OCI-LY7 (cell line): ENCODE results near the gene KRTAP5-8.

Experiments
- CTCF ChIP-seq: fragments of 200-600 bp; sonication (generic); conservative IDR thresholded peaks from 2 replicates; pipeline ENCODE4 v1.5.1; 2014; ENCODE audit warnings: mild to moderate bottlenecking, antibody characterized with exemption, low read length, moderate library complexity, mixed read lengths
- EZH2phosphoT487 ChIP-seq: fragments of 200-600 bp; sonication (generic); IDR thresholded peaks from 2 replicates; pipeline ENCODE4 v1.6.1; 2018; ENCODE audit warnings: low read depth, borderline replicate concordance, mild to moderate bottlenecking, mixed run types, antibody characterized with exemption, low read length, moderate library complexity, mixed read lengths

GRCh38 chr11:71502871-71503435 is 34.9 kb upstream of the KRTAP5-8 start:
- no peak for TF ChIP-seq CTCF
- TF ChIP-seq EZH2phosphoT487, result no peak
